Nephron progenitor cell (in vitro differentiated cells): ENCODE data around the gene PAK1IP1.
"Not testable (repeated sequence)": the region's sequence is repeated elsewhere in the genome, so short reads cannot be mapped to it uniquely, and the experiment has no call there.

Experiments
- DNase-seq: peaks from one replicate; pipeline ENCODE4 v3.0.0; 2021
- H3K27ac Mint-ChIP-seq: 2 replicates; pipeline ENCODE4 v1.8.0; 2021; ENCODE audit warnings: mild to moderate bottlenecking, moderate library complexity, mixed read lengths
- H3K27me3 Mint-ChIP-seq: 2 replicates; pipeline ENCODE4 v1.8.0; 2021; ENCODE audit warnings: mild to moderate bottlenecking, low read depth, mixed read lengths; ENCODE audit not compliant: poor library complexity
- H3K36me3 Mint-ChIP-seq: 2 replicates; pipeline ENCODE4 v1.8.0; 2021; ENCODE audit warnings: low read depth, mixed read lengths
- H3K4me1 Mint-ChIP-seq: 2 replicates; pipeline ENCODE4 v1.8.0; 2021; ENCODE audit warnings: mixed read lengths
- H3K4me3 Mint-ChIP-seq: 2 replicates; pipeline ENCODE4 v1.8.0; 2021; ENCODE audit warnings: mild to moderate bottlenecking, moderate library complexity, mixed read lengths
- H3K9me3 Mint-ChIP-seq: 2 replicates; pipeline ENCODE4 v1.8.0; 2021; ENCODE audit warnings: mild to moderate bottlenecking, moderate library complexity, mixed read lengths
- CTCF ChIP-seq: fragments of 200-600 bp; sonication (generic); IDR thresholded peaks from 2 replicates; pipeline ENCODE4 v1.5.0; 2021; ENCODE audit warnings: antibody characterized with exemption

The PAK1IP1 gene

GRCh38 chr6:10713962-10714361 is 19.2 kb downstream of the PAK1IP1 start:
- Mint-ChIP-seq H3K9me3 (peaks cover 6% of the 10 kb centered on the region), H3K4me1 (no peaks in the 10 kb centered on the region), H3K27ac (peak overlapping the region; percentile 67), H3K27me3 (no peaks in the 10 kb centered on the region), H3K36me3 (peaks cover 16% of the 10 kb centered on the region), H3K4me3 (no peak overlapping the region)
- no peak for TF ChIP-seq CTCF
- DNase-seq: no peak

GRCh38 chr6:10719296-10719963 is 24.7 kb downstream of the PAK1IP1 start:
- DNase-seq: no peak
- peaks cover 4% of the 10 kb centered on the region for H3K36me3 Mint-ChIP-seq
- no peak for TF ChIP-seq CTCF
- peaks cover 15% of the 10 kb centered on the region for H3K9me3 Mint-ChIP-seq
- H3K27ac Mint-ChIP-seq: peak overlapping the region; percentile 25
- H3K27me3 Mint-ChIP-seq: no peaks in the 10 kb centered on the region
- H3K4me3 Mint-ChIP-seq: no peak overlapping the region
- peaks cover 30% of the 10 kb centered on the region for H3K4me1 Mint-ChIP-seq

- Mint-ChIP-seq H3K27ac (no peak overlapping the region), H3K9me3 (peaks cover 15% of the 10 kb centered on the region), H3K27me3 (no peaks in the 10 kb centered on the region), H3K36me3 (peaks cover 4% of the 10 kb centered on the region), H3K4me3 (no peak overlapping the region), H3K4me1 (peaks cover 35% of the 10 kb centered on the region)
- no peak for DNase-seq
- no peak for TF ChIP-seq CTCF
Observed at GRCh38 chr6:10719964-10720264, 25.1 kb downstream of the PAK1IP1 start.

DNA sequence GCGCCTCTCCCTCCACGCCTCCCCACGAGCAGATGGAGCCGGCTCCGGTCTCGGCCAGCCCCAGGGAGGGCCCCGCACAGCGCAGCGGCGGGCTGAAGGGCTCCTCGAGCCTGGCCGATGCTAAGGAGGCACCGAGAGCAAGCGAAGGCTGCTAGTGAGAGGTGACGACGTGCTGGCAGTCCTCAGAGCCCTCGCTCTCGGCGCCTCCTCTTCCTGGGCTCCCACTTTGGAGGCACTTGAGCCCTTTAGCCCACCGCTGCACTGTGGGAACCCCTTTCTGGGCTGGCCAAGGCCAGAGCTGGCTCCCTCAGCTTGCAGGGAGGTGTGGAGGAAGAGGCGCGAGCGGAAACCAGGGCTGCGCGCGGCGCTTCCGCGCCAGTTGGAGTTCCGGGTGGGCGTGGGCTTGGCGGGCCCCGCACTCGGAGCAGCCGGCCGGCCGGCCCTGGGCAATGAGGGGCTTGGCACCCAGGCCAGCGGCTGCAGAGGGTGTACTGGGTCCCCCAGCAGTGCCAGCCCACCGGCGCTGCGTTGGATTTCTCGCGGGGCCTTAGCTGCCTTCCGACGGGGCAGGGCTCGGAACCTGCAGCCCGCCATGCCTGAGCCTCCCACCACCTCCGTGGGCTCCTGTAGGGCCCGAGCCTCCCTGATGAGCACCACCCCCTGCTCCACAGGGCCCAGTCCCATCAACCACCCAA is 25.6 kb downstream of the PAK1IP1 start:
- Mint-ChIP-seq H3K36me3 (peaks cover 7% of the 10 kb centered on the region), H3K4me1 (peaks cover 40% of the 10 kb centered on the region), H3K4me3 (no peak overlapping the region), H3K27ac (no peak overlapping the region), H3K9me3 (peaks cover 15% of the 10 kb centered on the region), H3K27me3 (no peaks in the 10 kb centered on the region)
- no peak for TF ChIP-seq CTCF
- DNase-seq: no peak

- peaks cover 15% of the 10 kb centered on the region for H3K9me3 Mint-ChIP-seq
- H3K36me3 Mint-ChIP-seq: peaks cover 15% of the 10 kb centered on the region
- H3K4me3 Mint-ChIP-seq: peak overlapping the region; percentile 97
- DNase-seq, H3K27me3 Mint-ChIP-seq: not testable (repeated sequence)
- H3K27ac Mint-ChIP-seq: peak overlapping the region; percentile 18
- H3K4me1 Mint-ChIP-seq: peaks cover 45% of the 10 kb centered on the region
Observed at GRCh38 chr6:10720960-10721849, 26.4 kb downstream of the PAK1IP1 start.

DNA sequence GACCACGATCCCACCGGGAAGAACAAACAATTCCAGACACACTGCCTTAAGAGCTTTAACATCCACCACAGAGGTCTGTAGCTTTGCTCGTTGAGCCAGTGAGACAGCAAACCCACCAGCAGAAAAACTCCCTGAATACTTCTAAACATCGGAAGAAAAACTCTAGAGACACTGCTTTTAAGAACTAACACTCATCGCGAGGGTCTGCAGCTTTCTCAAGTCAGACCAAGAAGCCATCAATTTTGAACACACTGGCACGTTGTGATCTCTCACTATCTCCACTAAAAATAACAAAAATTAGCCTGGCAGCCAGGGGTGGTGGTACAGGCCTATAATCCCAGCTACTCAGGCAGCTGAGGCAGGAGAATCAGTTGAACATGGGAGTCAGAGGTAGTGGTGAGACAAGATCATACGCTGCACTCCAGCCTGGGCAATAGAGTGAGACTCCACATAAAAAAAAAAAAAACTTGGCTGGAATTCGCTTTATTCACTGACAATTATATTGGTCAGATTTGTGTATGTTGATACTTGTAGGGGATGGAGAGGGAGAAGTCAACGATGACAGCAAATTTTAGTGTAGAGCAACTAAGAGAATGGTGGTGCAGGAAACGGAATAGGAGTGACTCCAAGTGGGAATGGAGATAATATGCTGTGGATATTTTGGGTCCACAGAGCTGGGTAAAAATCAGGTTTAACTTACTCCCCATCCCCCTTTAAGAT is 27.2 kb downstream of the PAK1IP1 start:
- H3K27ac Mint-ChIP-seq: peak overlapping the region; percentile 99
- H3K27me3 Mint-ChIP-seq: no peaks in the 10 kb centered on the region
- no peak for DNase-seq
- no peak for TF ChIP-seq CTCF
- H3K4me3 Mint-ChIP-seq: peak overlapping the region; percentile 97
- H3K36me3 Mint-ChIP-seq: peaks cover 22% of the 10 kb centered on the region
- peaks cover 46% of the 10 kb centered on the region for H3K4me1 Mint-ChIP-seq
- H3K9me3 Mint-ChIP-seq: peaks cover 15% of the 10 kb centered on the region
